ENCODE data around the gene PRPSAP1. TPM values are rescaled to one million over a fixed set of nuclear protein-coding genes. Genes with fewer than 3 reads are reported as not detected.
"Not testable (repeated sequence)": the region's sequence is repeated elsewhere in the genome, so short reads cannot be mapped to it uniquely, and the experiment has no call there.

The PRPSAP1 gene
- total RNA-seq, 1 experiment from 2014 or later = 49.0 TPM

DNA sequence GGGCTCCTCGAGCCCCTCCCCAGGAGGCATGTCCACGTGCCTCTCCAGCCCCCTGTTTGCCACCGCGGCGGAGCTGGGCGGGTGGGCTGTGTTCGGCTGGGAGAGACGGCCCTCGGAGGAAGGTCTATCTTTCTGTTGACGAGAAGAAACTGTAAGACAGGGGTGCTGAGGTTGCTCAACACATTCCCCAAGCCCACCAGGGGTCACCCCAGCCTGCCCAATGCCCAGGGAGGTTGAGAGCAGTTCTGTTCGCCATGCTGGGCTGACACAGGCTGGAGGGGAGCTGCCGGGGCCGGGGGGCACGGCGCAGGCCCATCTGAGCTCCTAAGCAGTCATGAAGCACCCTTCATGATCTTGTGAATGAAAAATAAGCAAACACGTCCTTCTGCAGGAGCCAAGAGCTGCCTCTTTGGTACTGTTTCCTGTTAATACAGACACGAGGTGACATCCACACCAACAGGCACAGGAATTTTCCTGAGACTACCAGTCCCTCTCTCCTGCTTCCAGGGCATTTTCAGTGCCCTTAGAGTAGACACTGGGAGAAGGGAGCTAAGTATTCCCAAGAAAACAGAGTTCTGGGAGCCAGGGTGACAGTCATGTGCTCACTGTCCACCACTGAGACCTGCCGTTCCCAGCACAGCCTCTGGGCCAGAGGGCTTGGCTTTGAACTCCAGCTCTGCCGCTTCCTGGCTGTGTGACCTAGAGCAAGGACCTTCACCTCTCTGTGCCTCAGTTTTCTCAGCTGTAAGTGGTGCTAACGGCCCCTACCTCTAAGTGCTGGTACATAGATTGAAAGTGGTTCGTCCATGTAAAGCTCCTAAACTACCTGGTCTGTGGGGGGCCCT lies 79.4 kb downstream of the PRPSAP1 start:
- in situ Hi-C loops (cut with HindIII; ENCODE audit: low pct_unique_long_range_greater_than_20kb, low sequenced_read_pairs) = no loop called here
- no peak for DNase-seq (ENCODE audit: low read depth)

- DNase-seq (ENCODE audit: low read depth) = no peak
- in situ Hi-C loops (cut with HindIII; ENCODE audit: low pct_unique_long_range_greater_than_20kb, low sequenced_read_pairs) = no loop called here
Observed at GRCh38 chr17:76273445-76274111, 80.1 kb downstream of the PRPSAP1 start.

DNA sequence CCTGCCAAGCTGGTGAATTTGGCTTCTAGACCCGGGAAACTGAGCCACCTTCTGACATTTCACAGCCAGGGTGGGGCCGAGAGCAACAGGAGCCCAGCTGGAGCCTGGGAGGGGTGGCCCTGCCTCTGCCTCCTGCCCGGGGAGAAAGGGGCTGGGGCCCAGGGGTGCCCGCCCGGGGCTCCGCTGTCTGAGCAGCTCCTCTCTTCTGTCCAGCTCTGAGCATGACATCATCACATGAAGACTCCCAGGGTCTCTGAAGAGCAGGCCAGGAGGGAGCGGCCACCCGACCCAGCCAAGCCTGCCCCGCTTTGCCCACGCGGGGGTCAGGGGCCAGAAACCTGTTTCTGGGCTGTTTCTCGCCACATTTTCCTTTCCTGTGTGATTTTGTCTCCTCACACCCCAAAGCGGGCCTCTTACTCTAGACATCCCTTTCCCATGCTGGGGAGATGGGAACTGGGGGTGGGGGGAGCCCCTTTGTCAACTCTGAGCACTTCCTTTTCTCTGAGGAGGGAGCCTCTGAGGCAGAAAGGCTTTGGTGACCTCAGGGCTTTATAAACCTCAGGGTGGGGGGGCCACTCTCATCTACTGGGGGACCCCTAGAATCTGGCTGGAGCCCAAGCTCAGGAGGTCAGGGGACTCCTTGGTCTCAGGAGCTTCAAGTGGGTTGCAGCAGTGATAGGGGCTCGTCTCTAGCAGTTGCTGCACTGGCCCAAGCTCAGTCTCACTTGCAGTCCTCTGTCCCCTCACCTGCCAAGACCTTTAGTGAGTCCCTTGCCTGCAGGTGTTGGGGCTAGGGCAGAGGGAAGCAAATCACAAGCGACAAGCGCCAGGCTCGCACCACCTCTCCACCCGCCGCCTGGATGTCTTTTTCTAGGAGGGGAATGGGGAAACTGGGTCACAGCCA lies 80.9 kb downstream of the PRPSAP1 start:
- in situ Hi-C loops (cut with HindIII; ENCODE audit: low pct_unique_long_range_greater_than_20kb, low sequenced_read_pairs) = no loop called here
- DNase-seq (ENCODE audit: low read depth) = no peak

- in situ Hi-C loops (cut with HindIII; ENCODE audit: low pct_unique_long_range_greater_than_20kb, low sequenced_read_pairs) = no loop called here
- no peak for DNase-seq (ENCODE audit: low read depth)
Observed at GRCh38 chr17:76271669-76272540, 81.8 kb downstream of the PRPSAP1 start.

- no peak for DNase-seq (ENCODE audit: low read depth)
- in situ Hi-C loops (cut with HindIII; ENCODE audit: low pct_unique_long_range_greater_than_20kb, low sequenced_read_pairs) = no loop called here
Observed at GRCh38 chr17:76270770-76271668, 82.7 kb downstream of the PRPSAP1 start.

DNA sequence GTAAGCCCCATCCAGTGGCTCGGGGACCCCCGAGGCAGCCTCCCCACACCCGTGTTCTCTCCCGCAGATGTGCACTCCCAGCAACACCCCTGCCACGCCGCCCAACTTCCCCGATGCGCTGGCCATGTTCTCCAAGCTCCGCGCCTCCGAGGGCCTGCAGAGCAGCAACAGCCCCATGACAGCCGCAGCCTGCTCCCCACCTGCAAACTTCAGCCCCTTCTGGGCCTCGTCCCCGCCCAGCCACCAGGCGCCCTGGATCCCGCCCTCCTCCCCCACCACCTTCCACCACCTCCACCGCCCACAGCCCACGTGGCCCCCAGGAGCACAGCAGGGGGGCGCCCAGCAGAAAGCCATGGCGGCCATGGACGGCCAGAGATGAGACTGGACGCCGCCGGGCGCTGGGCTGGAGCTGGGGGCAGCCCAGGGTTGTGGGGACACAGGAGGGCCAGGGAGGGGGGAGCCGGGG lies 83.6 kb downstream of the PRPSAP1 start:
- in situ Hi-C loops (cut with HindIII; ENCODE audit: low pct_unique_long_range_greater_than_20kb, low sequenced_read_pairs) = no loop called here
- DNase-seq (ENCODE audit: low read depth) = no peak

- in situ Hi-C loops (cut with HindIII; ENCODE audit: low pct_unique_long_range_greater_than_20kb, low sequenced_read_pairs) = no loop called here
Observed at GRCh38 chr17:76268991-76269981, 84.4 kb downstream of the PRPSAP1 start.

GRCh38 chr17:76268015-76268749 lies 85.5 kb downstream of the PRPSAP1 start:
- DNase-seq (ENCODE audit: low read depth) = no peak
- in situ Hi-C loops (cut with HindIII; ENCODE audit: low pct_unique_long_range_greater_than_20kb, low sequenced_read_pairs) = no loop called here

More at GRCh38 chr17:76268991-76269981, 84.4 kb downstream of the PRPSAP1 start:
- DNase-seq (ENCODE audit: low read depth) = no peak

DNA sequence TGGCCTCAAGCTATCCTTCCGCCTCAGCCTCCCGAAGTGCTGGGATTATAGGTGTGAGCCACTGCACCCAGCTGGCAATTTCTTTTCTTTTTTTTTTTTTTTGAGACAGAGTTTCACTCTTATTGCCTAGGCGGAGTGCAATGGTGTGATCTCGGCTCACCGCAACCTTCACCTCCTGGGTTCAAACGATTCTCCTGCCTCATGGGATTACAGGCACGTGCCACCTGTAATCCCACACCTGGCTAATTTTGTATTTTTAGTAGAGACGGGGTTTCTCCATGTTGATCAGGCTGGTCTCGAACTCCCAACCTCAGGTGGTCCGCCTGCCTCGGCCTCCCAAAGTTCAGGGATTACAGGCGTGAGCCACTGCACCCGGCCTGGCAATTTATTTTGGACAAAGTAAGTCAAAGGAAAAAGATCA lies 86.1 kb downstream of the PRPSAP1 start:
- in situ Hi-C loops (cut with HindIII; ENCODE audit: low pct_unique_long_range_greater_than_20kb, low sequenced_read_pairs); DNase-seq (ENCODE audit: low read depth): not testable (repeated sequence)

GRCh38 chr17:76267051-76267576 lies 86.6 kb downstream of the PRPSAP1 start:
- in situ Hi-C loops (cut with HindIII; ENCODE audit: low pct_unique_long_range_greater_than_20kb, low sequenced_read_pairs) = no loop called here

DNA sequence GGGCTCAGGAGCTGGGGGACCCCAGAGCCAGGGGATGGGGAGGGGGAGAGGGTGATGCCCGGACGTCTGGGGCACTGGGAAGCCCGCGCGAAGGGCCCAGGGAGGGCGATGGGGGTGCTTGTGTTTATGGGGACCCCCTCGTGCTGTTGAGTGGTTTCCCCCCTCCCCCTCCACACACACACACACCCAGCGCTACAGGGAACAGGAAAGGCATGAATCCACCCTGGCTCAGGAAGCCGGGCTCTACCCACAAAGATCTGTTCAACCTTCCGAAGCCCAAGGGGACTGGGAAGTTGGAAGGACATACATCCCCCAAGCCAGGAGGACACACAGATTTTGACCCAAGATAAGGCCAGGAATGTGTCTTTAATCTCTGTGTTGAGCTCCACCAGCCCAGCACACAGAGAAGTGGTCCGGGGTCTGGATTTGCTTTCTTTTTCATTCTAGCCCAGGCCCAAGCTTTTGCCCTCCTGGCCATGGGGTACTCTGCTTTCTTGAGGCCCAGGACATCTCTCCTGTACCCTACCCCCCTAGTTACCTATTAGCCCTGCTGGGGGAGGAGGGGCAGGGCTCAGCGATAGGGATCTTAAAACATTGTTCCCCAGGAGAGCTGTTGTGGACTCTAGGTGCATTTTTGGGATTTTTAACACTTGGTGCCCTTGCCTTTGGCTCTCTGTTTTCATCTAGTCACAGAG lies 87.3 kb downstream of the PRPSAP1 start:
- DNase-seq (ENCODE audit: low read depth) = no peak
- in situ Hi-C loops (cut with HindIII; ENCODE audit: low pct_unique_long_range_greater_than_20kb, low sequenced_read_pairs) = no loop called here

More at GRCh38 chr17:76267051-76267576, 86.6 kb downstream of the PRPSAP1 start:
- no peak for DNase-seq (ENCODE audit: low read depth)

GRCh38 chr17:76265624-76266243 lies 88.0 kb downstream of the PRPSAP1 start:
- DNase-seq (ENCODE audit: low read depth) = peak; percentile 17
- in situ Hi-C loops (cut with HindIII; ENCODE audit: low pct_unique_long_range_greater_than_20kb, low sequenced_read_pairs) = no loop called here

GRCh38 chr17:76264755-76265623 lies 88.7 kb downstream of the PRPSAP1 start, which contains the start of gene UBALD2:
Gene UBALD2 (plus strand): TSS chr17:76265348. CDS start chr17:76265506, 158 bp downstream.
- in situ Hi-C loops (cut with HindIII; ENCODE audit: low pct_unique_long_range_greater_than_20kb, low sequenced_read_pairs) = no loop called here
- peak; percentile 100 for DNase-seq (ENCODE audit: low read depth)
